Right lobe of liver (tissue), 4 donors: ENCODE measurements around the gene SEMA3B.

Source experiments
- CTCF ChIP-seq, 4 donors: fragments of 200-600 bp in 3 of 4; fragments of 450-650 bp in 1 of 4; IDR thresholded peaks; one replicate each; pipeline versions ENCODE4 v1.5.1 to v1.8.0; 2016 to 2022; ENCODE audit warnings: antibody characterized with exemption in 4 of 4, mild to moderate bottlenecking in 2 of 4
- POLR2A ChIP-seq: fragments of 450-650 bp; IDR thresholded peaks from one replicate; pipeline ENCODE4 v1.6.1; 2017; ENCODE audit warnings: antibody characterized with exemption, mild to moderate bottlenecking
- donor health status: DM: no; HTN: no; CAD: no.
- donor health status: DM: no; HTN: no; CAD: no.
- donor health status: DM: no; HTN: yes; CAD: no.

GRCh38 chr3:50246517-50246954 lies 22.4 kb upstream of the SEMA3B start:
- TF ChIP-seq CTCF (IDR thresholded peaks at IDR 0.05) (peak in 1 of 4 donors; percentile 14), POLR2A (no peak)
